GM13977 (cell line): ENCODE measurements around the gene PRKD1.

ENCODE experiments used
- DNase-seq: peaks from one replicate; pipeline ENCODE4 v3.0.0; 2012; ENCODE audit warnings: low spot score
- in situ Hi-C: fragments of 300-500 bp; cut with MboI; formaldehyde crosslinking; loops from one replicate; pipeline ENCODE4 v1.12.0; 2022; ENCODE audit warnings: low sequenced_read_pairs, low pct_unique_long_range_greater_than_20kb, mixed read lengths, inconsistent platforms; ENCODE audit not compliant: unreplicated experiment
- TF ChIP-seq, protein P1 (sequence below): IDR thresholded peaks from 2 replicates; pipeline ENCODE4 v1.5.1; 2012; ENCODE audit warnings: mild to moderate bottlenecking, control low read depth; ENCODE audit not compliant: insufficient read depth; ENCODE audit errors: extremely low read depth, missing control alignments

PRKD1 gene

DNA sequence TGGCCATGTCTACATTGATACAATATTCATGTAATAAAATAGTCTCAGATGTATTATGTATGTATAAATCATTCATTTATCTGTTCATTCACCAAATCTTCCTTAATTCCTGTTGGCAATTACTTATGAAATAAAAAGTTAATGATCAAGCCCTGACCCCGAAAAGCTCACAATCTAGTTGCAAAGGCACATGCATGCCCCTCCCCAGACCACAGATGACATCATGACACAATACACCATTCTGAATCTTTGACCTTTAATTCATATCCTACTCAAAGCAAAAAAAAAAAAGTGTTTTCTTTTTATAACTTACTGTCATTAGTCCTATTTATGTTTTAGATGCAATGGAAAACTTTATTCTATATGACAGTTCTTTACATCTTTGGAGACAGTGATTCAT lies 346.9 kb downstream of the PRKD1 start:
- DNase-seq: no peak
- in situ Hi-C loops: no loop called here
- TF ChIP-seq, protein P1, sequence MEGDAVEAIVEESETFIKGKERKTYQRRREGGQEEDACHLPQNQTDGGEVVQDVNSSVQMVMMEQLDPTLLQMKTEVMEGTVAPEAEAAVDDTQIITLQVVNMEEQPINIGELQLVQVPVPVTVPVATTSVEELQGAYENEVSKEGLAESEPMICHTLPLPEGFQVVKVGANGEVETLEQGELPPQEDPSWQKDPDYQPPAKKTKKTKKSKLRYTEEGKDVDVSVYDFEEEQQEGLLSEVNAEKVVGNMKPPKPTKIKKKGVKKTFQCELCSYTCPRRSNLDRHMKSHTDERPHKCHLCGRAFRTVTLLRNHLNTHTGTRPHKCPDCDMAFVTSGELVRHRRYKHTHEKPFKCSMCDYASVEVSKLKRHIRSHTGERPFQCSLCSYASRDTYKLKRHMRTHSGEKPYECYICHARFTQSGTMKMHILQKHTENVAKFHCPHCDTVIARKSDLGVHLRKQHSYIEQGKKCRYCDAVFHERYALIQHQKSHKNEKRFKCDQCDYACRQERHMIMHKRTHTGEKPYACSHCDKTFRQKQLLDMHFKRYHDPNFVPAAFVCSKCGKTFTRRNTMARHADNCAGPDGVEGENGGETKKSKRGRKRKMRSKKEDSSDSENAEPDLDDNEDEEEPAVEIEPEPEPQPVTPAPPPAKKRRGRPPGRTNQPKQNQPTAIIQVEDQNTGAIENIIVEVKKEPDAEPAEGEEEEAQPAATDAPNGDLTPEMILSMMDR: no peak

- DNase-seq: no peak
- TF ChIP-seq, protein P1: no peak
- in situ Hi-C loops: no loop called here
These were observed 347.8 kb downstream of the PRKD1 start for GRCh38 chr14:29579838-29580237.

- no peak for DNase-seq
- TF ChIP-seq, protein P1: no peak
- in situ Hi-C loops: no loop called here
These were observed 350.7 kb downstream of the PRKD1 start for GRCh38 chr14:29576927-29577326.

DNA sequence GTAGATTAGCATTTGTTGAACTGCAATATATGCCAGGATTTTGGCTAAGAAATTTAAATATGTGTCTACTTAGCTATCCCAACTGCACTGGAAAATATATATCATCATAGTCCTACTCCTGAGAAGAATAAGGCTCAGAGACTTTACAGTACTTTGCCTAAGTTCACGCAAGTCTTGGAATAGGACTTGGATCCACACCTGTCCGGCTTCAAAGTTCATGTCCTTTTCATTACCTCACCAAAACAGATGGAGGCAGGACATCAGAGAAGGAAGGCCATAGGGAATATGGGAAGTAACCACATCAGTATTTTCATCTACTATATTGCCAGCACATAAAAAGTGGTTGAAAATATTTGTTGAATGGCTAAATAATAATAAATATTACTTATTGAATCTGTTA lies 358.5 kb downstream of the PRKD1 start:
- no peak for DNase-seq
- in situ Hi-C loops: loop anchor here (25.0 kb wide), 1 partner anchor 443 kb away; no protein-coding TSS in a partner anchor
- TF ChIP-seq, protein P1: no peak

DNA sequence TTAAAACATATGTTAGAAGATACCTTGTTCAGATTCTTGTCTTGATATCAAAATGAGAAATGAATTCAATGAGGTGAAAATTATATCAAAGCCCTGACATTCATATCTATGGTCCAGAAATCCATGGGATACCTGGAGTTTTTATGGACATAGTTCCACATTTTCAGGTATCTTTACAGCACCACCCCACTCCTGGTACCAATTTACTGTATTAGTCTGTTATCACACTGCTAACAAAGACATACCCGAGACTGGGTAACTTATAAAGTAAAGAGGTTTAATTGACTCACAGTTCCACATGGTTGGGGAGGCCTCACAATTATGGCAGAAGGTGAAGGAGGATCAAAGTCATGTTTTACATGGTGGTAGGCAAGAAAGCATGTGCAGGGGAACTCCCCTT lies 361.5 kb downstream of the PRKD1 start:
- DNase-seq: no peak
- TF ChIP-seq, protein P1: no peak
- in situ Hi-C loops: loop anchor here (25.0 kb wide), 1 partner anchor 446 kb away; no protein-coding TSS in a partner anchor

- in situ Hi-C loops: loop anchor here (25.0 kb wide), 1 partner anchor 454 kb away; no protein-coding TSS in a partner anchor
- TF ChIP-seq, protein P1: no peak
These were observed 369.1 kb downstream of the PRKD1 start for GRCh38 chr14:29558516-29558915.

DNA sequence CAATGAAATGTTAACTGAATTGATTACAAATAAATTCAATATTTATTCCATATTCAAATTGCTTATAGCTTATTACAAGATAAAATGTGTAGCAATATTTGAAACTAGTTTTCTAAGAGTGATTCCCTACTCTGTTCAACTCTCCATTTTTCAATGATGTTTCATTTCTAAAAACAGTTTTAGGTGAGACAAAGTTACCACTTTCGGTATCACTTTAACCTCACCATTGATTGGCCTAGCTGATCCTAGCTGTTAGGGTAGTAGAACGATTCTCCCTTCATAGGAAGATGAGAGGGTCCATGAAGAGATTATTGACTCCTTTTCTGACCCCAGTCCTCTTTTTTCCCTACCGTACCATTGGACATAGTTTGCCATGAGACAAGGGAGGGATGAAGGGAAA lies 373.3 kb downstream of the PRKD1 start:
- DNase-seq: no peak
- TF ChIP-seq, protein P1: no peak
- in situ Hi-C loops: loop anchor here (25.0 kb wide), 1 partner anchor 458 kb away; no protein-coding TSS in a partner anchor

More at GRCh38 chr14:29558516-29558915, 369.1 kb downstream of the PRKD1 start:
- DNase-seq: no peak
